Measurements from ENCODE around the gene TENM4. TPM values are rescaled to one million over a fixed set of nuclear protein-coding genes. Genes with fewer than 3 reads are reported as not detected.

The TENM4 gene
- total RNA-seq, 2 donors from 2014 or later: 68.2 to 130 TPM

GRCh38 chr11:79189601-79190000 is 251.2 kb downstream of the TENM4 start:
- no peak for DNase-seq
- Histone ChIP-seq H3K4me3 (ENCODE audit: low read length) (no peak overlapping the region), H3K27me3 (ENCODE audit: control insufficient read depth, insufficient read depth, low read length, poor library complexity, severe bottlenecking) (no peaks in the 10 kb centered on the region), H3K36me3 (ENCODE audit: control insufficient read depth, insufficient read depth, low read length) (no peaks in the 10 kb centered on the region), H3K9ac (ENCODE audit: extremely low read depth, low read length, poor library complexity, severe bottlenecking) (no peak overlapping the region), H3K4me1 (ENCODE audit: control insufficient read depth, insufficient read depth, low read length) (no peaks in the 10 kb centered on the region), H3K9me3 (ENCODE audit: control insufficient read depth, low read length) (peaks cover 16% of the 10 kb centered on the region), H3K27ac (ENCODE audit: low read depth, low read length) (no peak overlapping the region)
- 93 to 100% methylated on average over 6 to 7 of the region's 7 CpGs for WGBS, 2 experiments (ENCODE audit: insufficient coverage in 1 of 2, insufficient read length in 1 of 2)
- H3K9me3 Mint-ChIP-seq: peaks cover 18% of the 10 kb centered on the region
- H3K36me3 Mint-ChIP-seq (ENCODE audit: low read depth): peaks cover 53% of the 10 kb centered on the region
- H3K4me1 Mint-ChIP-seq: peaks cover 1% of the 10 kb centered on the region
- no peak overlapping the region for H3K4me3 Mint-ChIP-seq
- H3K27me3 Mint-ChIP-seq (ENCODE audit: insufficient read depth): no peaks in the 10 kb centered on the region
- TF ChIP-seq CTCF (conservative IDR thresholded peaks at IDR 0.05): no peak
- no peak overlapping the region for H3K27ac Mint-ChIP-seq

DNA sequence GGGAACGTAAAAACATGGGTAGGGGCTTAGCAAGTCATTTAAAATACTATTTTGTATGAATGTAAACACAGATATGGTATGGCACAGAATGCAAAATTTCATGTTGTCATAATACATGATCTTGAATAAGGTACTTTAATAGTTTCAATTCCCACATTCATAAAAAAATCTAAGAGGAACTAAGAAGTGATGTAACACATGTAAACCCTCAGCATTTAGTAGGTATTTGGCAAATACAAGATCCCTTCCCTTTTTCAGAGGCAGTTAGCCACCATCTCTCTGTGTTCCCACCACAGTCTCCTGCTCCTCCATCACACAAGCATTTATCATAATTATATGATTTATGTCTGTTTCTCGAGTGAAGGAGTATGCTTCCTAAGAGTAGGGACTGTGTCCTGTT is 251.8 kb downstream of the TENM4 start:
- Mint-ChIP-seq H3K4me3 (no peak overlapping the region), H3K9me3 (peaks cover 18% of the 10 kb centered on the region), H3K36me3 (ENCODE audit: low read depth) (peaks cover 48% of the 10 kb centered on the region), H3K27me3 (ENCODE audit: insufficient read depth) (no peaks in the 10 kb centered on the region), H3K4me1 (peaks cover 3% of the 10 kb centered on the region), H3K27ac (no peak overlapping the region)
- H3K9me3 ChIP-seq (ENCODE audit: control insufficient read depth, low read length): peaks cover 16% of the 10 kb centered on the region
- no peak for DNase-seq
- no peak overlapping the region for H3K27ac ChIP-seq (ENCODE audit: low read depth, low read length)
- no peak overlapping the region for H3K9ac ChIP-seq (ENCODE audit: extremely low read depth, low read length, poor library complexity, severe bottlenecking)
- no peaks in the 10 kb centered on the region for H3K4me1 ChIP-seq (ENCODE audit: control insufficient read depth, insufficient read depth, low read length)
- H3K36me3 ChIP-seq (ENCODE audit: control insufficient read depth, insufficient read depth, low read length): no peaks in the 10 kb centered on the region
- no peak overlapping the region for H3K4me3 ChIP-seq (ENCODE audit: low read length)
- 88 to 100% methylated on average over 1 to 2 of the region's 2 CpGs for WGBS, 2 experiments (ENCODE audit: insufficient coverage in 1 of 2, insufficient read length in 1 of 2)
- TF ChIP-seq CTCF (conservative IDR thresholded peaks at IDR 0.05): no peak
- H3K27me3 ChIP-seq (ENCODE audit: control insufficient read depth, insufficient read depth, low read length, poor library complexity, severe bottlenecking): no peaks in the 10 kb centered on the region

DNA sequence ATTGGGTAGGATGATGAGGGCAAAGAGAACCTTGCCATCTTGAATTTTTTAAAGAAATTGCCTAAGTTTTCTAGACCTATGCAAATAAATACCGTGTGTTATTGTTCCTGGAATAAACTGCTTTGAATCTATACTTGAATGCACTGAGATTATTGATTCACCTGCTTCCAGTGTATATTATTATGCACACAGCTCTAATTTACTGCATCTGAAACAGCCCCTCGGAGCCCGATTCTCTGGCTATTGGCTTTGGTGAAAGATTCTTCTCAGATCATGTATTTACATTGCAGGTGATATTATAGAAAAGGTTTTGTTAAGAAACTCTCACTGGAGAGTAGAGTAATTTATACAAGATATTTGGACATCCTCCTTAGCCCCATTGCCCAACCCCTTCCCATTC is 254.2 kb downstream of the TENM4 start:
- peaks cover 16% of the 10 kb centered on the region for H3K9me3 ChIP-seq (ENCODE audit: control insufficient read depth, low read length)
- Mint-ChIP-seq H3K4me1 (peaks cover 3% of the 10 kb centered on the region), H3K27ac (no peak overlapping the region), H3K9me3 (peaks cover 3% of the 10 kb centered on the region), H3K27me3 (ENCODE audit: insufficient read depth) (no peaks in the 10 kb centered on the region), H3K4me3 (no peak overlapping the region), H3K36me3 (ENCODE audit: low read depth) (peaks cover 32% of the 10 kb centered on the region)
- no peak for TF ChIP-seq CTCF (conservative IDR thresholded peaks at IDR 0.05)
- no peaks in the 10 kb centered on the region for H3K27me3 ChIP-seq (ENCODE audit: control insufficient read depth, insufficient read depth, low read length, poor library complexity, severe bottlenecking)
- no peak overlapping the region for H3K27ac ChIP-seq (ENCODE audit: low read depth, low read length)
- WGBS, 2 experiments (ENCODE audit: insufficient coverage in 1 of 2, insufficient read length in 1 of 2): 83 to 100% methylated on average over 1 to 3 of the region's 3 CpGs
- H3K9ac ChIP-seq (ENCODE audit: extremely low read depth, low read length, poor library complexity, severe bottlenecking): no peak overlapping the region
- no peak for DNase-seq
- no peaks in the 10 kb centered on the region for H3K4me1 ChIP-seq (ENCODE audit: control insufficient read depth, insufficient read depth, low read length)
- no peak overlapping the region for H3K4me3 ChIP-seq (ENCODE audit: low read length)
- no peaks in the 10 kb centered on the region for H3K36me3 ChIP-seq (ENCODE audit: control insufficient read depth, insufficient read depth, low read length)

All from endodermal cell (in vitro differentiated cells).